Common myeloid progenitor, CD34-positive (primary cell): ENCODE data around the gene RHPN2.

Experiments
- CTCF ChIA-PET: fragments of 350-600 bp; sonication (Branson Sonifier 250); formaldehyde crosslinking; loops from one replicate; lab custom pipeline; 2021; ENCODE audit warnings: antibody characterized with exemption; lab: Charles Lee
- POLR2A ChIA-PET: fragments of 350-600 bp; sonication (Branson Sonifier 250); formaldehyde crosslinking; loops from one replicate; lab custom pipeline; 2021; ENCODE audit warnings: antibody characterized with exemption; lab: Charles Lee
- DNase-seq, 3 donors: peaks; one replicate each; pipeline versions ENCODE4 v3.0.0 to v3.0.0-alpha.2; 2013
- H3K27ac ChIP-seq, 2 experiments: 1 replicate in 1 of 2; 2 replicates in 1 of 2; pipeline ENCODE4 v1.7.0; 2013; ENCODE audit warnings: inconsistent platforms in 2 of 2, low read length in 2 of 2, mild to moderate bottlenecking in 2 of 2, low read depth in 1 of 2, moderate library complexity in 1 of 2; ENCODE audit not compliant: severe bottlenecking in 2 of 2, insufficient read depth in 1 of 2, poor library complexity in 1 of 2
- H3K27me3 ChIP-seq, 5 experiments: replicated peaks in 2 of 5; 1 replicate in 3 of 5; 2 replicates in 2 of 5; pipeline versions ENCODE4 v1.6.1 to v1.7.0; 2013; ENCODE audit warnings: low read length in 4 of 5, mild to moderate bottlenecking in 2 of 5, moderate library complexity in 2 of 5, inconsistent platforms in 1 of 5; ENCODE audit not compliant: insufficient read depth in 5 of 5, control insufficient read depth in 4 of 5
- H3K36me3 ChIP-seq, 4 experiments: 1 replicate in 2 of 4; 2 replicates in 2 of 4; pipeline versions ENCODE4 v1.6.1 to v1.7.0; 2013; ENCODE audit warnings: low read length in 3 of 4, control low read depth in 1 of 4, mild to moderate bottlenecking in 1 of 4; ENCODE audit not compliant: control insufficient read depth in 4 of 4, insufficient read depth in 4 of 4
- H3K4me1 ChIP-seq, 4 experiments: 1 replicate in 3 of 4; 2 replicates in 1 of 4; pipeline versions ENCODE4 v1.6.1 to v1.7.1; 2013; ENCODE audit warnings: low read length in 3 of 4, mild to moderate bottlenecking in 3 of 4, control low read depth in 1 of 4, inconsistent platforms in 1 of 4, moderate library complexity in 1 of 4; ENCODE audit not compliant: control insufficient read depth in 4 of 4, insufficient read depth in 4 of 4; ENCODE audit errors: control extremely low read depth in 1 of 4
- H3K4me3 ChIP-seq, 7 experiments: 1 replicate in 4 of 7; 2 replicates in 3 of 7; pipeline versions ENCODE4 v1.5.1 to v1.7.0; 2013; ENCODE audit warnings: mild to moderate bottlenecking in 7 of 7, low read length in 6 of 7, moderate library complexity in 6 of 7, inconsistent platforms in 2 of 7, low read depth in 2 of 7, control low read depth in 1 of 7; ENCODE audit not compliant: insufficient read depth in 4 of 7, control insufficient read depth in 1 of 7; ENCODE audit errors: extremely low read depth in 1 of 7
- H3K9me3 ChIP-seq, 5 experiments: 1 replicate in 4 of 5; 2 replicates in 1 of 5; pipeline versions ENCODE4 v1.6.1 to v1.7.1; 2013; ENCODE audit warnings: low read length in 4 of 5, mild to moderate bottlenecking in 2 of 5, inconsistent platforms in 1 of 5, low read depth in 1 of 5, moderate library complexity in 1 of 5; ENCODE audit not compliant: control insufficient read depth in 4 of 5, insufficient read depth in 2 of 5; ENCODE audit errors: control extremely low read depth in 1 of 5
- WGBS: methylation state at CpG from one replicate; pipeline ENCODE4 v1.1.5; 2013; ENCODE audit not compliant: insufficient coverage; 5-methylcytosine and 5-hydroxymethylcytosine counted together

Gene RHPN2

DNA sequence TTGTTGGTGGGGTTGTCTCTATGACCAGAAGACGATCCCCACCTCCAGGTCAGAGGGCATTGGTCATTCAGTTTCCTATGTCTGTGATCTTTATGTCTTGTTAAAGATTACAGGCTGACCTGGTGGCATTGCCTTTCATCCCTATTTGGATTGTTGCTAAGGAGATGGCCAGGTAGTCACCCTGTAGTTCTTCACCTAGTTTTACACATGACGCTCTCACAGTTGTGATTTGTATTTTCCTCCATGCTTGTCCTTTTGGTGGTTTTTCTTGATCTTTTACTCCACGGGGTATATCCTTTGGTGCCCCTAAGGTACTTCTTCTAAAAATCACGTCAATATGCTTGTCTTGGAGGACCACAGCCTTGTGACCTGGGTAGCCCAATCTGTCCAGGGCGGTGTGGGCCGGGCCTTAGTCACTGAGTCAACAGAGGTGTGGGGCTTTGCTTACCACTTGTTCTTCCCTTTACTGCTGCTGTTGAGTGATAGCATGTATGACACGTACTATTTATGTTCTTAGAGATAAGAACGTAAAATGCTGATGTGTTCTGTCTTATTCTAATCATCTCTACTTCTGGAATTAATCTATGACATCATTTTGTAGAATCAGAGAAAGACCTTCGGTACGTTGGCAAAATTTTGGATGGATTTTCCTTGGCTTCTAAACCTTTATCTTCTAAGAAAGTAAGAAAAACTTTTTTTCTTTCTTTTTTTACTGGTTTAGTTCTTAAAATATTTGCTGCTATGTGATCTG, 36.4 kb upstream of the RHPN2 start:
- ChIA-PET POLR2A (no interaction called here), CTCF (no interaction called here)
- Histone ChIP-seq H3K9me3 (no peaks in the 10 kb centered on the region), H3K4me1 (no peaks in the 10 kb centered on the region), H3K27me3 (no peaks in the 10 kb centered on the region), H3K27ac (no peak overlapping the region), H3K4me3 (no peak overlapping the region), H3K36me3 (peaks cover 20 to 56% (median 35%) of the 10 kb centered on the region in 4 experiments)
- no peak for DNase-seq
- WGBS = 98% methylated on average over 4 of the region's 10 CpGs

DNA sequence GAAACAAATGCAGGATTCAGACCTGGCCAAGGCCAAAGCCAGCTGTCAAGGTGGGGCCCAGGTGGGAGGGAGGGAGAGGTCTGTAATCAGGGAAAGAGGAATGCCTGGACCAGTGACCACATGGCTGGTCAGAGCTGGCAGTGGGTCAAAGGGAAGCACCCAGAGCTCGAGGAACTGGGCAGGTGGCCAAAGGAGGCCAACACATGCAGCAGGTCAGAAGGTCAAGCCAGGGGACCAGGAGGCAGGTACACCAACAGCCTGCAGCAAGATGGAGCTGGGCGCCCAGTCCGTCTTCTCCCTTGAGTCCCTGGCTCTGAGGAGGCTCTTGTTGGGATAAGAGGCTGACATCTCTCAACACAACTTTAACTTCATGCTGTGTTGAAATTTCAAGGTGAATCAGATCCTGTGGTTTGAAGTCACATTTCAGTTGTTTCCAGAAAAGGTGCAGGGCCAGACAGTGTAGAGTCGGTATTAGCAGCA, 33.4 kb upstream of the RHPN2 start:
- H3K27ac ChIP-seq = no peak overlapping the region
- H3K27me3 ChIP-seq = no peaks in the 10 kb centered on the region
- no peaks in the 10 kb centered on the region for H3K4me1 ChIP-seq
- CTCF ChIA-PET = interaction anchor here (1.4 kb wide), 1 partner anchor 123 kb away, joined by 6 read pairs; no protein-coding TSS in a partner anchor
- H3K36me3 ChIP-seq = peaks cover 28 to 69% (median 43%) of the 10 kb centered on the region in 4 experiments
- WGBS = 82% methylated on average over 3 of the region's 4 CpGs
- H3K4me3 ChIP-seq = no peak overlapping the region
- no peak for DNase-seq
- H3K9me3 ChIP-seq = no peaks in the 10 kb centered on the region
- POLR2A ChIA-PET = no interaction called here

DNA sequence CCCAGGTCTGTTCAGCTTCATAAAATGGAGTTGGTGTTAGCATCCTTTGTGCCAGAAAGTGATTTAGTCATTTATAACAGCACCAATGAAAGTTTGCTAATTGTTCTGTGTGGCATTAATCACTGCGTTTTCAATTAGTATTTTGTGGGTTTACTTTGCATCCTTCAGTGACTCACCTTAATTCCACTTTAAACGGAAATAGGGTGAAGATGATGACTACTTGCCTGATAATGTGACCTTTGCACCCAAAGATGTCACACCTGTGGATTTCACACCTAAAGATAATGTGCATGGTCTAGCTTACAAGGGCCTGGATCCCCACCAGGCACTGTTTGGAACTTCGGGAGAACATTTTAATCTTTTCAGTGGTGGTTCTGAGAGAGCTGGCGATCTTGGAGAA, 31.3 kb upstream of the RHPN2 start:
- no peaks in the 10 kb centered on the region for H3K4me1 ChIP-seq
- H3K36me3 ChIP-seq = peaks cover 24 to 69% (median 44%) of the 10 kb centered on the region in 4 experiments
- H3K27me3 ChIP-seq = no peaks in the 10 kb centered on the region
- DNase-seq = no peak
- H3K9me3 ChIP-seq = no peaks in the 10 kb centered on the region
- H3K4me3 ChIP-seq = no peak overlapping the region
- ChIA-PET POLR2A (no interaction called here), CTCF (no interaction called here)
- 100% methylated on average over 1 of the region's 4 CpGs for WGBS
- H3K27ac ChIP-seq = no peak overlapping the region

DNA sequence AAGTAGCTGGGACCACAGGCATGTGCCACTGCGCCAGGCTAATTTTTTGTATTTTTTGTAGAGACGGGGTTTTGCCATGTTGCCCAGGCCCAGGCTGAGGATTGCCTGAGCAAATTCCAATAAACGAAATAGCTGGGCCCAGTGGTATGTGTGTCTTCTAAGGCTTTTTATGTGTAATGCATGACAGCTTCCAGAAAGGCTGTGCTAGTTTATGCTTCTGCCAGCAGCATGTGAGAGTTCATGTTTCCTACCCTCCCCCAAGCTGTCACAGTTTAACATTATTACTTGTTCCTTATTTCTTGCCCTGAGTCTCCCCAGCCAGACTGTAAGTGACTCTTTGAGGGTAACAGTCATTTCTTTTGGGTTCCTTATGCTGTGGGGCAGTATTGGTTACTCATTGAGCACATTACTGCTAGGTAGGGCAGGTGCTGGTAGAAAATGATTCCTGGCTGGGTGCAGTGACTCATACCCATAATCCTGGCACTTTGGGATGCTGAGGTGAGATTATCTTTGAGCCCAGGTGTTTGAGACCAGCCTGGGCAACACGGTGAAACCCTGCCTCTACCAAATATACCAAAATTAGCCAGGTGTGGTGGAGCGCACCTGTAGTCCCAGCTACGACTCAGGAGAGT, 29.9 kb upstream of the RHPN2 start:
- Histone ChIP-seq H3K27ac (no peak overlapping the region), H3K4me3 (no peak overlapping the region), H3K9me3 (no peaks in the 10 kb centered on the region), H3K36me3 (peaks cover 20 to 75% (median 45%) of the 10 kb centered on the region in 4 experiments), H3K4me1 (no peaks in the 10 kb centered on the region), H3K27me3 (no peaks in the 10 kb centered on the region)
- 100% methylated on average over 4 of the region's 6 CpGs for WGBS
- POLR2A ChIA-PET = interaction anchor here (0.6 kb wide), 1 partner anchor 347 kb away, joined by 3 read pairs; no protein-coding TSS in a partner anchor
- DNase-seq = no peak
- CTCF ChIA-PET = no interaction called here

DNA sequence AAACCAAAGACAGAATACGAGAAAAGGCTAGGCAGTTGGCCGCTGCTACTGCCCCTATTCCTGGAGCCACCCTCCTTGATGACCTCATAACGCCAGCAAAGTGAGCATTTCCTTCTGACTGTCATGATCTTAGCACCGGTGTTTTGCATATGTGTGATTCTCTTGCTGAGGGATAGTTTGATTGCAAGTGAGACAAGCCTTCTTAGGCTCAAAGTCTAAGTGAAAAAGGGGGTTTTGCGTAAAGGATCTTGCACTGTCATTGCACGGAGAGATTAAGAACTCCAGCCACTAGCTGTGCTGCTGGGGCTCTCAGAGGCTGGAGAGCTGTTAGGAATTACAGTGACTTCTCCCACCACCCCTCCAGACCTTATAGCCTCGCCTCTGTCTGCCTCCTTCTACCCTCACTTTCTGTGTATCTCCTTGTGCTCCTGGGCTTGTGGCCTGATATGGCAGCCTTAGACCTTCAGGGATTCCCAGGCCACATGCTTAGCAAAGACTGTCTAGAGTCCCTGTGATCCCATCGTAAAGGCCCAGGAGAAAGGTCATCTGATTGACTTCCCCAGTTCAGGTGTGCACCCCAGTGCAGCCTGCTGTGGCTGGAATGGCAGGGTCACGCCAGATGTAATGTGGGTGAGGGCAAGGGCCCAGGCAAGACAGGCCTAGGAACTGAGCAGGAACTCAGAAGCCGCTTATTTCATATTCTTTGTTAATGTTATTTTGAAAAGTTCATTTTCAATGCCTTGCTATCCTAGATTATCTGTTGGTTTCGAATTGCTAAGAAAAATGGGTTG, 28.9 kb upstream of the RHPN2 start:
- Histone ChIP-seq H3K27me3 (no peaks in the 10 kb centered on the region), H3K4me1 (no peaks in the 10 kb centered on the region), H3K36me3 (peaks cover 24 to 77% (median 43%) of the 10 kb centered on the region in 4 experiments), H3K4me3 (no peak overlapping the region), H3K27ac (no peak overlapping the region), H3K9me3 (no peaks in the 10 kb centered on the region)
- ChIA-PET POLR2A (no interaction called here), CTCF (no interaction called here)
- WGBS = 98% methylated on average over 9 of the region's 11 CpGs
- DNase-seq = no peak

DNA sequence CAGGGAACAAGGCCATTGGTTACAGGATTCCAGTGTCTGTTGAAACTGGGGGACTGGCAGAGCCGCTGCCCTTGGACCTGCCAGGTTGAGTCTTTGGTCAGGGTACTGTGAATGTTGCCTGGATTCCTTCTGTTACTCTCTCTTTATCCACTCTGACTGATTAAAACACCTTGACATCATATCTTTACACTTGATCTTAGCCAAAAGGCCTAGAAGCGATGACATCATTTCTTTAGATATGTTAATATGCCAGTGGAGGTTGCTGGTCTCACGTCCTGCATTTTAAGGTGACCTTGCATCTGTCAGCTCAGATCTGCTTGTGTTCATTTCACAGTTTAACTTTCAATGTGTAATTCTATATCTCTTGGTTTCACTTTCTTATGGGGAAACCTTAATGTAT, 25.5 kb upstream of the RHPN2 start:
- no peak for DNase-seq
- ChIA-PET POLR2A (no interaction called here), CTCF (no interaction called here)
- Histone ChIP-seq H3K36me3 (peaks cover 11 to 55% (median 24%) of the 10 kb centered on the region in 4 experiments), H3K9me3 (no peaks in the 10 kb centered on the region), H3K27me3 (no peaks in the 10 kb centered on the region), H3K27ac (no peak overlapping the region), H3K4me3 (no peak overlapping the region), H3K4me1 (no peaks in the 10 kb centered on the region)
- WGBS = 88% methylated on average over 1 of the region's 3 CpGs
